ENCODE results near the gene NPHP4. TPM values are rescaled to one million over a fixed set of nuclear protein-coding genes. Genes with fewer than 3 reads are reported as not detected.

NPHP4 gene
- total and polyA plus RNA-seq, 12 donors, result 2.7 to 13.2 (median 7.3) TPM

DNA sequence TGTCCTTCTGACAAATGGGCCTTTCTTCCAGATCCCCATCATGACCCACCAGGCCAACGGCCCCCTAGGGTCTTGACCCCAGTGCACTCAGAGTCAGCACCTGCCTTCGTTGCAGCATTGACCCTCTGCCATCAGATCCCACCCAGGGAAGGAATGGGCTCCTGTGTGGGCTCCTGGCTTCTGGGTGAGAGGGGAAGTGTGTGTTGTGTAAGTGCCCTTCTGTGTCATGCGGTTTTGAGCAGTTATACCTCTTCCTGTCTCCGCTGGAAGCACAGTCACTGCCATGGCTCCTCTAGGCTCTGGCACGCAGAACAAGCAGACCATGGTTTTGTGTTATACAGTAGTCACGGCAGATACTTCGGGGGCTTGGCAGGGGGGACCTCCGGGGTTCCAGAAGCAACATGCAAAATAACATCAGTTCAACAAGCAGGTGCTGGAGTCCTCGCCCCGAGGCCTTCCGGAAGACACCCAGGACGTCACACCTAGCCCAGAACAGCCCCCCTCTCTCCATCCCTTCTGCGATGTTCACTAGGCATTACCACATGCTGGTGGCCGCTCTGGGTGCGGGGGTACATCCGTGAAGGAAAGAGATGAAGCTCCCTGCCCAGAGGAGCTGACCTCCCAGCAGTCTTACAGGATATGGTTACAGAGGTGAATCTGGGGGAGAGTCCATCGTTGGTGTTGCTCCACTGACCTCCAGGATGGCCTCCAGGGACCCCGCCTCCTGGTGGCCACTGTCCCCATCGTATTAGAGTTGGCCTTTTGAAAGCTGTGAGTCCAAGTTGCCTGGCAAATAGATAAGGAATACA, 36.0 kb upstream of the NPHP4 start:
- no peaks in the 10 kb centered on the region for H3K9me3 ChIP-seq (replicated peaks in 1 of 3)
- TF ChIP-seq, protein P1, sequence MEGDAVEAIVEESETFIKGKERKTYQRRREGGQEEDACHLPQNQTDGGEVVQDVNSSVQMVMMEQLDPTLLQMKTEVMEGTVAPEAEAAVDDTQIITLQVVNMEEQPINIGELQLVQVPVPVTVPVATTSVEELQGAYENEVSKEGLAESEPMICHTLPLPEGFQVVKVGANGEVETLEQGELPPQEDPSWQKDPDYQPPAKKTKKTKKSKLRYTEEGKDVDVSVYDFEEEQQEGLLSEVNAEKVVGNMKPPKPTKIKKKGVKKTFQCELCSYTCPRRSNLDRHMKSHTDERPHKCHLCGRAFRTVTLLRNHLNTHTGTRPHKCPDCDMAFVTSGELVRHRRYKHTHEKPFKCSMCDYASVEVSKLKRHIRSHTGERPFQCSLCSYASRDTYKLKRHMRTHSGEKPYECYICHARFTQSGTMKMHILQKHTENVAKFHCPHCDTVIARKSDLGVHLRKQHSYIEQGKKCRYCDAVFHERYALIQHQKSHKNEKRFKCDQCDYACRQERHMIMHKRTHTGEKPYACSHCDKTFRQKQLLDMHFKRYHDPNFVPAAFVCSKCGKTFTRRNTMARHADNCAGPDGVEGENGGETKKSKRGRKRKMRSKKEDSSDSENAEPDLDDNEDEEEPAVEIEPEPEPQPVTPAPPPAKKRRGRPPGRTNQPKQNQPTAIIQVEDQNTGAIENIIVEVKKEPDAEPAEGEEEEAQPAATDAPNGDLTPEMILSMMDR (IDR thresholded peaks at IDR 0.05), result peak in 1 of 6 experiments; percentile 7
- no peak for TF ChIP-seq POLR2A (IDR thresholded peaks at IDR 0.05)
- no peaks in the 10 kb centered on the region for H3K27me3 ChIP-seq
- no peaks in the 10 kb centered on the region for H3K36me3 ChIP-seq (replicated peaks in 1 of 2)
- peak overlapping the region in 1 of 4 donors; percentile 26 for H3K4me3 ChIP-seq
- no peaks in the 10 kb centered on the region for H3K4me1 ChIP-seq (replicated peaks in 1 of 2)
- intact Hi-C loops (cut with DNase I), result no loop called here
- 75 to 87% (median 83%) methylated on average over 14 to 19 of the region's 19 CpGs for WGBS, 4 donors
- H3K27ac ChIP-seq, result peak overlapping the region in 2 of 5 donors; percentile 12 to 78
- DNase-seq, result peak in 6 of 7 donors; percentile 19 to 66 (median 42)

GRCh38 chr1:6027591-6027990, 35.4 kb upstream of the NPHP4 start:
- Histone ChIP-seq H3K27me3 (no peaks in the 10 kb centered on the region), H3K27ac (peak overlapping the region in 2 of 5 donors; percentile 12 to 78), H3K9me3 (replicated peaks in 1 of 3) (no peaks in the 10 kb centered on the region), H3K36me3 (replicated peaks in 1 of 2) (no peaks in the 10 kb centered on the region), H3K4me3 (peak overlapping the region in 1 of 4 donors; percentile 26), H3K4me1 (replicated peaks in 1 of 2) (no peaks in the 10 kb centered on the region)
- 56 to 87% (median 62%) methylated on average over 10 of the region's 10 CpGs for whole genome bisulfite sequencing, 4 donors
- TF ChIP-seq, protein P1 (IDR thresholded peaks at IDR 0.05), result no peak
- no peak for TF ChIP-seq POLR2A (IDR thresholded peaks at IDR 0.05)
- no peak for DNase-seq
- intact Hi-C loops (cut with DNase I), result no loop called here

GRCh38 chr1:6026095-6026809, 34.0 kb upstream of the NPHP4 start:
- DNase-seq, result peak; percentile 56 to 84 (median 66)
- peak overlapping the region in 2 of 5 donors; percentile 38 to 78 for H3K27ac ChIP-seq
- H3K36me3 ChIP-seq (replicated peaks in 1 of 2), result no peaks in the 10 kb centered on the region
- TF ChIP-seq, protein P1 (IDR thresholded peaks at IDR 0.05), result no peak
- TF ChIP-seq POLR2A (IDR thresholded peaks at IDR 0.05), result no peak
- no peaks in the 10 kb centered on the region for H3K4me1 ChIP-seq (replicated peaks in 1 of 2)
- peak overlapping the region in 1 of 4 donors; percentile 36 for H3K4me3 ChIP-seq
- WGBS, 4 donors, result 49 to 73% (median 52%) methylated on average over 8 to 34 of the region's 34 CpGs
- intact Hi-C loops (cut with DNase I), result no loop called here
- no peaks in the 10 kb centered on the region for H3K9me3 ChIP-seq (replicated peaks in 1 of 3)
- H3K27me3 ChIP-seq, result no peaks in the 10 kb centered on the region
